GM23338 (cell line): ENCODE data around the gene ERI3. TPM values are rescaled to one million over a fixed set of nuclear protein-coding genes. Genes with fewer than 3 reads are reported as not detected.

Source experiments
- ATAC-seq: fragments of 200-7000 bp; cut with Tn5 transposase; 3 replicates; pipeline ENCODE4 v1.9.1; 2020
- DNase-seq: peaks from one replicate; pipeline ENCODE4 v3.0.0-alpha.2; 2015; ENCODE audit warnings: low spot score
- H2AFZ ChIP-seq: fragments of 200-600 bp; sonication (generic); 2 replicates; pipeline ENCODE4 v1.8.0; 2016; ENCODE audit warnings: antibody characterized with exemption, mild to moderate bottlenecking, moderate library complexity
- H3F3A ChIP-seq: fragments of 200-600 bp; sonication (generic); replicated peaks from 2 replicates; pipeline ENCODE4 v1.8.0; 2017; ENCODE audit warnings: antibody characterized with exemption, mixed run types, low read depth
- H3K27ac ChIP-seq: fragments of 200-600 bp; sonication (generic); 2 replicates; pipeline ENCODE4 v1.6.1; 2016; ENCODE audit warnings: low read depth
- H3K27me3 ChIP-seq: fragments of 200-600 bp; sonication (generic); 2 replicates; pipeline ENCODE4 v1.8.0; 2016; ENCODE audit warnings: mild to moderate bottlenecking, mixed run types, moderate library complexity; ENCODE audit not compliant: insufficient read depth
- H3K36me3 ChIP-seq: fragments of 200-600 bp; sonication (generic); 2 replicates; pipeline ENCODE4 v1.8.0; 2016; ENCODE audit warnings: mild to moderate bottlenecking; ENCODE audit not compliant: insufficient read depth
- H3K4me1 ChIP-seq: fragments of 200-600 bp; sonication (generic); 2 replicates; pipeline ENCODE4 v1.8.0; 2016; ENCODE audit warnings: mild to moderate bottlenecking, moderate library complexity; ENCODE audit not compliant: insufficient read depth
- H3K4me2 ChIP-seq: fragments of 200-600 bp; sonication (generic); 2 replicates; pipeline ENCODE4 v1.7.1; 2017; ENCODE audit warnings: mixed run types
- H3K4me3 ChIP-seq: fragments of 200-600 bp; sonication (generic); 2 replicates; pipeline ENCODE4 v1.6.1; 2016; ENCODE audit warnings: mixed run types
- H3K79me2 ChIP-seq: fragments of 200-600 bp; sonication (generic); replicated peaks from 2 replicates; pipeline ENCODE4 v1.8.0; 2017; ENCODE audit warnings: mild to moderate bottlenecking; ENCODE audit not compliant: insufficient read depth
- H3K9me2 ChIP-seq: fragments of 200-600 bp; sonication (generic); 2 replicates; pipeline ENCODE4 v1.8.0; 2017; ENCODE audit not compliant: insufficient read depth
- H4K20me1 ChIP-seq: fragments of 200-600 bp; sonication (generic); replicated peaks from 2 replicates; pipeline ENCODE4 v1.8.0; 2017; ENCODE audit warnings: mild to moderate bottlenecking; ENCODE audit not compliant: insufficient read depth
- H3K27ac Mint-ChIP-seq: 2 replicates; pipeline ENCODE4 v1.8.0; 2020; ENCODE audit warnings: inconsistent platforms, mild to moderate bottlenecking, moderate library complexity, mixed read lengths
- H3K27me3 Mint-ChIP-seq: 3 replicates; pipeline ENCODE4 v1.8.0; 2022; ENCODE audit warnings: low read depth, mild to moderate bottlenecking, moderate library complexity, mixed read lengths, inconsistent platforms; ENCODE audit not compliant: insufficient read depth, poor library complexity
- H3K36me3 Mint-ChIP-seq: 3 replicates; pipeline ENCODE4 v1.8.0; 2021; ENCODE audit warnings: low read depth, mild to moderate bottlenecking, inconsistent platforms, moderate library complexity, mixed read lengths
- H3K4me1 Mint-ChIP-seq: 3 replicates; pipeline ENCODE4 v1.8.0; 2020; ENCODE audit warnings: mild to moderate bottlenecking, inconsistent platforms, mixed read lengths
- H3K4me3 Mint-ChIP-seq: 3 replicates; pipeline ENCODE4 v1.8.0; 2021; ENCODE audit warnings: moderate library complexity, mild to moderate bottlenecking, inconsistent platforms, mixed read lengths
- H3K9me3 Mint-ChIP-seq: 3 replicates; pipeline ENCODE4 v1.8.0; 2020; ENCODE audit warnings: moderate library complexity, mild to moderate bottlenecking, inconsistent platforms, mixed read lengths
- CREB1 ChIP-seq: fragments of 250-450 bp; sonication (Bioruptor Pico); IDR thresholded peaks from 2 replicates; pipeline ENCODE4 v1.5.0; 2020; ENCODE audit warnings: low read depth, mild to moderate bottlenecking, moderate library complexity
- EZH2 ChIP-seq: fragments of 200-600 bp; sonication (generic); IDR thresholded peaks from one replicate; pipeline ENCODE4 v1.8.0; 2017; ENCODE audit warnings: antibody characterized with exemption, mild to moderate bottlenecking, low read depth; ENCODE audit not compliant: unreplicated experiment
- EZH2phosphoT487 ChIP-seq: fragments of 200-600 bp; sonication (generic); IDR thresholded peaks from one replicate; pipeline ENCODE4 v1.8.1; 2018; ENCODE audit warnings: antibody characterized with exemption; ENCODE audit not compliant: unreplicated experiment
- JUNB ChIP-seq: IDR thresholded peaks from one replicate; pipeline ENCODE4 v1.6.1; 2016; ENCODE audit warnings: antibody characterized with exemption; ENCODE audit not compliant: unreplicated experiment
- ZNF331 ChIP-seq: fragments of 250-450 bp; sonication (Bioruptor Pico); IDR thresholded peaks from 2 replicates; pipeline ENCODE4 v1.5.0; 2020; ENCODE audit warnings: low read depth, mild to moderate bottlenecking, moderate library complexity
- polyA plus RNA-seq: library from polyadenylated mRNA; unstranded; fragments of >200 nt; fragmentation: Nextera tagmentation; extraction: Ambion mirVana; gene quantifications from 2 replicates; pipeline ENCODE4 v1.2.1, GENCODE V29; 2016
- total RNA-seq: library from RNA; depleted of rRNA; stranded (reverse); fragments of >200 nt; shearing (Covaris generic); gene quantifications from 2 replicates; pipeline ENCODE4 v1.2.3, GENCODE V29; 2014
- TF ChIP-seq, protein P1 (sequence below): IDR thresholded peaks from one replicate; pipeline ENCODE4 v1.6.1; 2018; ENCODE audit warnings: antibody characterized with exemption; ENCODE audit not compliant: unreplicated experiment
- TF ChIP-seq, protein P2 (sequence below): IDR thresholded peaks from 2 replicates; pipeline ENCODE4 v1.6.1; 2016; ENCODE audit warnings: antibody characterized with exemption

ERI3 gene
- total and polyA plus RNA-seq, 2 experiments from 2014 or later: 63.0 to 70.1 TPM

DNA sequence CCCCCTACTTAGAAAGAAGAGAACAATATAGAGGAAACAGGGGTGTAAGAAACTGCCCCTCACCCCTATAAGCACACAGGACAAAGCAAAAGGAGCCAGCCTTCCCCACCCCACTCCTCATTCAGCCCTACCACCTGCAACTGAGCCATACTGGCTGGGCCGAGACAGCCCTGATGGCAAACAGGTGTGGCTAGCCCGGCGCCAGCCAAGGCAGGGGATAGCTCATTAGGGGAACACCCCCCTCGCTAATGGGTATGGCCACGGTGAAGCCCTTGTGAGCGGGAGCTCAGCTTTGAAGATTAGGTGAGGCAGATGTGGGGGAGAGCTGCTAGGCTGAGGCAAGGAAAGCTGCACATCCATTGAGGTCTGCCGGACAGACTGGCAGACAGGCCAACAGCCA, 65.5 kb downstream of the ERI3 start (continued):
- TF ChIP-seq, protein P1, sequence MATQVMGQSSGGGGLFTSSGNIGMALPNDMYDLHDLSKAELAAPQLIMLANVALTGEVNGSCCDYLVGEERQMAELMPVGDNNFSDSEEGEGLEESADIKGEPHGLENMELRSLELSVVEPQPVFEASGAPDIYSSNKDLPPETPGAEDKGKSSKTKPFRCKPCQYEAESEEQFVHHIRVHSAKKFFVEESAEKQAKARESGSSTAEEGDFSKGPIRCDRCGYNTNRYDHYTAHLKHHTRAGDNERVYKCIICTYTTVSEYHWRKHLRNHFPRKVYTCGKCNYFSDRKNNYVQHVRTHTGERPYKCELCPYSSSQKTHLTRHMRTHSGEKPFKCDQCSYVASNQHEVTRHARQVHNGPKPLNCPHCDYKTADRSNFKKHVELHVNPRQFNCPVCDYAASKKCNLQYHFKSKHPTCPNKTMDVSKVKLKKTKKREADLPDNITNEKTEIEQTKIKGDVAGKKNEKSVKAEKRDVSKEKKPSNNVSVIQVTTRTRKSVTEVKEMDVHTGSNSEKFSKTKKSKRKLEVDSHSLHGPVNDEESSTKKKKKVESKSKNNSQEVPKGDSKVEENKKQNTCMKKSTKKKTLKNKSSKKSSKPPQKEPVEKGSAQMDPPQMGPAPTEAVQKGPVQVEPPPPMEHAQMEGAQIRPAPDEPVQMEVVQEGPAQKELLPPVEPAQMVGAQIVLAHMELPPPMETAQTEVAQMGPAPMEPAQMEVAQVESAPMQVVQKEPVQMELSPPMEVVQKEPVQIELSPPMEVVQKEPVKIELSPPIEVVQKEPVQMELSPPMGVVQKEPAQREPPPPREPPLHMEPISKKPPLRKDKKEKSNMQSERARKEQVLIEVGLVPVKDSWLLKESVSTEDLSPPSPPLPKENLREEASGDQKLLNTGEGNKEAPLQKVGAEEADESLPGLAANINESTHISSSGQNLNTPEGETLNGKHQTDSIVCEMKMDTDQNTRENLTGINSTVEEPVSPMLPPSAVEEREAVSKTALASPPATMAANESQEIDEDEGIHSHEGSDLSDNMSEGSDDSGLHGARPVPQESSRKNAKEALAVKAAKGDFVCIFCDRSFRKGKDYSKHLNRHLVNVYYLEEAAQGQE: no peak
- TF ChIP-seq, protein P2, sequence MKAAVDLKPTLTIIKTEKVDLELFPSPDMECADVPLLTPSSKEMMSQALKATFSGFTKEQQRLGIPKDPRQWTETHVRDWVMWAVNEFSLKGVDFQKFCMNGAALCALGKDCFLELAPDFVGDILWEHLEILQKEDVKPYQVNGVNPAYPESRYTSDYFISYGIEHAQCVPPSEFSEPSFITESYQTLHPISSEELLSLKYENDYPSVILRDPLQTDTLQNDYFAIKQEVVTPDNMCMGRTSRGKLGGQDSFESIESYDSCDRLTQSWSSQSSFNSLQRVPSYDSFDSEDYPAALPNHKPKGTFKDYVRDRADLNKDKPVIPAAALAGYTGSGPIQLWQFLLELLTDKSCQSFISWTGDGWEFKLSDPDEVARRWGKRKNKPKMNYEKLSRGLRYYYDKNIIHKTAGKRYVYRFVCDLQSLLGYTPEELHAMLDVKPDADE: no peak
- TF ChIP-seq CREB1: no peak

GRCh38 chr1:44288883-44289282, 66.2 kb downstream of the ERI3 start:
- DNase-seq (no peak), ATAC-seq (no peak)
- peaks cover 4% of the 10 kb centered on the region for H3K27me3 Mint-ChIP-seq
- no peaks in the 10 kb centered on the region for H3K79me2 ChIP-seq
- H3K4me1 Mint-ChIP-seq: peaks cover 7% of the 10 kb centered on the region
- no peak overlapping the region for H3K4me3 ChIP-seq
- no peaks in the 10 kb centered on the region; the same call in none of the 2 replicates for H4K20me1 ChIP-seq
- H3K27ac Mint-ChIP-seq: no peak overlapping the region
- no peak for TF ChIP-seq CREB1
- TF ChIP-seq, protein P2: no peak
- TF ChIP-seq EZH2: no peak
- H2AFZ ChIP-seq: no peak overlapping the region
- peaks cover 12% of the 10 kb centered on the region; the same call in 2 of the 3 replicates for H3K36me3 Mint-ChIP-seq
- no peaks in the 10 kb centered on the region for H3K9me2 ChIP-seq
- no peak overlapping the region for H3K4me2 ChIP-seq
- H3K4me1 ChIP-seq: no peaks in the 10 kb centered on the region
- no peaks in the 10 kb centered on the region for H3K9me3 Mint-ChIP-seq
- no peaks in the 10 kb centered on the region for H3F3A ChIP-seq
- no peaks in the 10 kb centered on the region for H3K36me3 ChIP-seq
- H3K4me3 Mint-ChIP-seq: no peak overlapping the region
- no peaks in the 10 kb centered on the region for H3K27me3 ChIP-seq
- H3K27ac ChIP-seq: no peak overlapping the region

- no peak overlapping the region for H3K27ac Mint-ChIP-seq
- H3K27ac ChIP-seq: no peak overlapping the region
- no peak overlapping the region for H3K4me2 ChIP-seq
- no peaks in the 10 kb centered on the region for H3K9me3 Mint-ChIP-seq
- no peaks in the 10 kb centered on the region for H3K4me1 ChIP-seq
- no peaks in the 10 kb centered on the region for H3K4me1 Mint-ChIP-seq
- H3K4me3 Mint-ChIP-seq: no peak overlapping the region
- H3K27me3 Mint-ChIP-seq: peaks cover 8% of the 10 kb centered on the region
- ATAC-seq (no peak), DNase-seq (no peak)
- H3K36me3 ChIP-seq: no peaks in the 10 kb centered on the region
- no peaks in the 10 kb centered on the region; the same call in 1 of the 2 replicates for H3K79me2 ChIP-seq
- H2AFZ ChIP-seq: no peak overlapping the region
- TF ChIP-seq ZNF331 (CRISPR knock-in tag) (no peak), JUNB (no peak), EZH2phosphoT487 (no peak)
- peaks cover 8% of the 10 kb centered on the region; the same call in 1 of the 2 replicates for H4K20me1 ChIP-seq
- peaks cover 15% of the 10 kb centered on the region; the same call in 2 of the 3 replicates for H3K36me3 Mint-ChIP-seq
- no peaks in the 10 kb centered on the region for H3F3A ChIP-seq
- no peaks in the 10 kb centered on the region for H3K27me3 ChIP-seq
- H3K9me2 ChIP-seq: no peaks in the 10 kb centered on the region
- no peak overlapping the region for H3K4me3 ChIP-seq
Measured at GRCh38 chr1:44284184-44284583, 70.9 kb downstream of the ERI3 start.
